Umbilical cord (tissue), 2 donors: ENCODE measurements around the gene ZNF878. TPM values are rescaled to one million over a fixed set of nuclear protein-coding genes. Genes with fewer than 3 reads are reported as not detected.

Experiments
- DNase-seq: peaks from one replicate; pipeline ENCODE4 v3.0.0-alpha.2; 2015; ENCODE audit warnings: low spot score
- total RNA-seq: library from RNA; depleted of rRNA; stranded (reverse); fragments of >200 nt; gene quantifications from one replicate; pipeline ENCODE4 v1.2.3, GENCODE V29; 2014; ENCODE audit warnings: low replicate concordance; ENCODE audit not compliant: insufficient read depth

The ZNF878 gene
- total RNA-seq, 1 donor from 2014 or later: 1.9 TPM

GRCh38 chr19:12035220-12036172 lies 17.3 kb downstream of the ZNF878 start, which contains the start of gene ZNF433:
Gene ZNF433 (minus strand): TSS chr19:12035679. CDS start chr19:12035539, 140 bp downstream.
- DNase-seq: peak; percentile 96

- DNase-seq: peak; percentile 7
Measured at GRCh38 chr19:12034620-12035019, 18.1 kb downstream of the ZNF878 start.

- DNase-seq: no peak
Measured at GRCh38 chr19:12034198-12034597, 18.6 kb downstream of the ZNF878 start.

GRCh38 chr19:12015753-12016116 lies 37.0 kb downstream of the ZNF878 start:
- no peak for DNase-seq

- DNase-seq: no peak
Measured at GRCh38 chr19:12015015-12015752, 37.6 kb downstream of the ZNF878 start.

- DNase-seq: no peak
Measured at GRCh38 chr19:12000152-12000981, 52.4 kb downstream of the ZNF878 start.

- no peak for DNase-seq
Measured at GRCh38 chr19:11995174-11995573, 57.6 kb downstream of the ZNF878 start.

Other genes with a start within 250 kb of the ZNF878 start
- 32.7 TPM for gene ZNF440, start 238.7 kb downstream of the ZNF878 start, total RNA-seq
- 9.1 TPM for gene ZNF439, start 204.2 kb downstream of the ZNF878 start, total RNA-seq
- gene ZNF69, start 165.2 kb downstream of the ZNF878 start, total RNA-seq: 27.9 TPM
- gene ZNF700, start 127.9 kb downstream of the ZNF878 start, total RNA-seq: 16.1 TPM
- 11.6 TPM for gene ZNF763, start 87.9 kb downstream of the ZNF878 start, total RNA-seq
- 8.4 TPM for gene ZNF433, start 17.3 kb downstream of the ZNF878 start, total RNA-seq
- gene ZNF844, start 11.8 kb upstream of the ZNF878 start, total RNA-seq: 14.4 TPM
- 40.2 TPM for gene ZNF20, start 87.4 kb upstream of the ZNF878 start, total RNA-seq
- 16.1 TPM for gene ZNF625, start 103.8 kb upstream of the ZNF878 start, total RNA-seq
- gene ZNF136, start 110.1 kb upstream of the ZNF878 start, total RNA-seq: 16.1 TPM
- gene ZNF44, start 241.9 kb upstream of the ZNF878 start, total RNA-seq: 11.1 TPM